CMK (cell line): Measurements from ENCODE around the gene TTC28.
"Not testable (repeated sequence)": the region's sequence is repeated elsewhere in the genome, so short reads cannot be mapped to it uniquely, and the experiment has no call there.

Experiments
- DNase-seq: peaks from one replicate; pipeline ENCODE4 v3.0.0-alpha.2; 2010; ENCODE audit warnings: low read depth

The TTC28 gene

GRCh38 chr22:28102151-28102812, 577.4 kb downstream of the TTC28 start:
- no peak for DNase-seq

DNA sequence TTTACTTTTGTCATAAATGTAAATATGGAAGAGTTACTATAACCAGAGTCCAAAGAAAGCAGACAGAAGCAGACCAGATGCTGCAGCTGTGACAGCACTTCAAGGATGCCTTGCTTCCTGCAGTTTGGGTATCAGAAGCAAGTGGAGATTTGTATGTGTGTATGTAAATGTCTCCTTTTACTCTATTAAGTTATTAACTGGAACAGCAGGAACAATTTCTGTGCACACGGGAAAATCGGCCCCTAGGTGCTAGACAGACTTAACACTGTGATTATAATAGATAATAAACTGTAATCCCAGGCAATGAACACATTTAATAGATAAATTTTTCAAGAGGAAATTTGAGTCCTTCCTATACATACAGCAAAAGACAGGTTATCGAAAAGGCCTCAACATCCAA, 582.0 kb downstream of the TTC28 start:
- DNase-seq: no peak

DNA sequence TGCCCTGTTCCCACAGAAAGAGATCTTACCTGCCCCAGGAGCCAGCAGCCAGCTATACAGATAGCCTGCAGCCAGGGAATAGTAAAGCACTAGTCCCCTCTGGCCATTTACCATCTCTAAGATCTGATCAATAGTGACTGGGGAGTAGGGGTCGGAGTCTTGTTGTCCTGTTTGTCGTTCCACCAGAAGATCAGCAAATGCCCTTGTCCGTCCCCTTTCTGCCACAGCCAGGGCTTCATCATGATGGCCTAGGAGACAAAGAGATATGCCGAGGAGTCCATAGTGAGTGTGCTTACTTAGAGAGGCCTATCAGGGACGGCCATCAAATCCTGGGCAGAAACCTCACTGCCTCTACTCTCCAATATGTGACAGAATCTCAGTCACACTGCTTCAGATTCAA, 583.5 kb downstream of the TTC28 start:
- DNase-seq: no peak

DNA sequence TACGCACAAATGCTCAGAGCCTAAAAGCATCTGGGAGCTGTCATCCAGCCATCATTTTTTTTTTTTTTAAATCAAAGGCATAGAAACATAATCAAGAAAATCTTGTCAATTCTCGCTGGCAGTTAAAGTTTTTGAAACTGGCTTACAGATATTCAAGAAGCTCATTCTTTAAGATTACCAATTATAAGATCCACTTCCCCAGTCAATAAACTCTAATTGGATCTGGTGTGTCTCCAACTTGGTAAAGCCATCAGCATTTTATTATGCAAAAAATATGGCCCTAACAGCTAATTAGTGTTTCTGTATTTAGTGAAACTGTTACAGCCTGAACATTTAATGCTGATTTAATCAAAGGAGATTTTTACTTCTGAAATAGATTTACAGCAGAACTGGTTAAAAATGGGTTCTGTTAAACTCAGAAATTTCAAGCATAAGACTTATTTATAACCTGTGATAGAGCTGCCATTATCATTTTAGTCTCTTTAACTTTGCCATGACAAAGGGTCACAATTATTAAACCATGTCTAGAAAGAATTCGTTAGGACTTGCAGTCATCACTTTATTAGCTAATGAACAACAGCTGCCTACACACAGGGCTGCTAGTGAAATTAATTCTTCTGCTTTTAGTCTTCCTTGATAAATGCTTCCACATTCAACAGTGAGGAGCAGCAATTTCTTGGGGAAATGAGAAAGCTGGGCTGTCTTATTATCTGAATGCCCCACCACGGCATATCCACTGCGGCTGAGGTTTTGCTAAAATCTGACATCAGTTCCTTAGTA, 584.1 kb downstream of the TTC28 start:
- no peak for DNase-seq

- DNase-seq: no peak
Measured at GRCh38 chr22:28094771-28095170, 584.9 kb downstream of the TTC28 start.

GRCh38 chr22:28093711-28094110, 585.9 kb downstream of the TTC28 start:
- DNase-seq: no peak

GRCh38 chr22:28091486-28091885, 588.2 kb downstream of the TTC28 start:
- DNase-seq: no peak

DNA sequence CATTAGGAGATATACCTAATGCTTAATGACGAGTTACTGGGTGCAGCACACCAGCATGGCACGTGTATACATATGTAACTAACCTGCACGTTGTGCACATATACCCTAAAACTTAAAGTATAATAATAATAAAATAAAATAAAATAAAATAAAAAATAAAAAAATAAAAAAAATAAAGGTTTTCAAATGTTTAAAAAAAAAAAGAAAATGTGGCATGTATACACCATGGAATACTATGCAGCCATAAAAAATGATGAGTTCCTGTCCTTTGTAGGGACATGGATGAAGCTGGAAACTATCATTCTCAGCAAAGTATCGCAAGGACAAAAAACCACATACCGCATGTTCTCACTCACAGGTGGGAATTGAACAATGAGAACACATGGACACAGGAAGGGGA, 590.1 kb downstream of the TTC28 start:
- not testable (repeated sequence) for DNase-seq

DNA sequence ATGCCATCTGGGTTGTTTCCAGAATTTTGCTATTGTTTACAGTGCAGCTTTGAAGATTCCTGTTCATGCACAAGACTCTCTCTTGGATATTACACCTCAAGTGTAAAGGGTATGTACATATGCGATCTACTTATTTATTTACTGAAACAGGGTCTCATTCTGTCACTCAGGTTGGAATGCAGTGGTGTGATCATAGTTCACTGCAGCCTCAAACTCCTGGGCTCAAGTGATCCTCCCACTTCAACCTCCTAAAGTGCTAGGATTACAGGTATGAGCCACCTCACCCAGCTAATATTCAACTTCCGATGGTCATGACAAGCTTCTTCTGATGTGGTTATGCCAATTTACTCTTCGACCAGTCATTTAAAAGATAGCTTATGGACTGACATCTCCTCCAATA, 602.5 kb downstream of the TTC28 start:
- no peak for DNase-seq

- DNase-seq: no peak
Measured at GRCh38 chr22:28075358-28075981, 604.2 kb downstream of the TTC28 start.

- DNase-seq: no peak
Measured at GRCh38 chr22:28074526-28074925, 605.1 kb downstream of the TTC28 start.

DNA sequence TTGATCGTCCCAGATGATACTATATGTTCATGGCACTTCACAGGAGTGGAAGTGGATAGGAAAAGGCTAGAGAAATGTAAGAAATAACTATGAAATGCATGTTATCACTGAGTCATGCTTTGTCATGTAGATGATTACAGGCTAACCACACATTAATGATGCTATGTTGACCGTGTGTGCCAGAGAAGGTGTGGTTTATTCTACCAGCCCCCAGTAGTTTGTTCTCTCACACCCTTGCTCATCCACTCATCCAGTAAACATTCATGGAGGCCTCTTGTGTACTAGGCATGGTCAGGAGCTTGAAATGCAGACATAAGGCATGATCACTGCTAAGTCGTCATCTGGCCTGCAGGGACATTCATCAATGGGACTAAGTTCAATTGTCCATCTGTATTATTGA, 607.6 kb downstream of the TTC28 start:
- no peak for DNase-seq

- no peak for DNase-seq
Measured at GRCh38 chr22:28068826-28069225, 610.8 kb downstream of the TTC28 start.

- DNase-seq: no peak
Measured at GRCh38 chr22:28064920-28065319, 614.7 kb downstream of the TTC28 start.

DNA sequence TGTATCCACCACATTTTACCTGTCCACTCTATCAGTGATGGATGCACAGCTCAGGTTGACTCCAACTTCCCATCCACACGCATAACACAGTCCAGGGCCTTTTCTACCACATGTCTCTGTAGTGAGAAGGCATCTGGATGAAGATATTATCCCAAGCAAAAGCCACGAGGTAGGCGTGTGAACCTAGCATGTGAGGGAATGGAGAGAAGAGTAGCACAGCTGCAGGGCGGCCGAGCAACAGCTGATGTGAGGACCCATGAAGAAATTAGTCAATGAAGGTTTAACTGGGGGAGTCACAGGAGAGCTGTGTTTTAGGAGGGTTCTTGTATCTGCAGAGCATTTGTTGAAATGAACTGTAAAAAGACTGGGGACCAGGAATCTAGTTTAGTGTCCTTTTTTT, 616.0 kb downstream of the TTC28 start:
- no peak for DNase-seq

GRCh38 chr22:28060594-28060993, 619.0 kb downstream of the TTC28 start:
- DNase-seq: not testable (repeated sequence)

DNA sequence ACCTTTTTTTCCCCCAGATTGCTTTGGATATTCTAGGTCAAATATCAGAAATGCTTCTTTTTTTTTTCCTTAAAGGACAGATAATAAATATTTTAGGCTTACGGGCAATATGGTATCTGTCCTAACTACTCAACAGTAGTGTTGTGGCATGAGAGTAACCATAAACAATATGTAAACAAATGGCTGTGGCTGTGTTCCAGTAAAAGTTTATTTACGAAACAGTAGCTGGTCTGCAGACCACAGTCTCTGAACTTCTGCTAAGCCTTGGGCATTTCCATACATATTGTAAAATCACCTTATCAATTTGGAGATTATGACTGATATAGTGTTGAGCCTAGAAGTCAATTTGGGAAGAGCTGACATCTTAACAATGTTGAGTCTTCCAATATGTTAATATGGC, 621.6 kb downstream of the TTC28 start:
- no peak for DNase-seq

DNA sequence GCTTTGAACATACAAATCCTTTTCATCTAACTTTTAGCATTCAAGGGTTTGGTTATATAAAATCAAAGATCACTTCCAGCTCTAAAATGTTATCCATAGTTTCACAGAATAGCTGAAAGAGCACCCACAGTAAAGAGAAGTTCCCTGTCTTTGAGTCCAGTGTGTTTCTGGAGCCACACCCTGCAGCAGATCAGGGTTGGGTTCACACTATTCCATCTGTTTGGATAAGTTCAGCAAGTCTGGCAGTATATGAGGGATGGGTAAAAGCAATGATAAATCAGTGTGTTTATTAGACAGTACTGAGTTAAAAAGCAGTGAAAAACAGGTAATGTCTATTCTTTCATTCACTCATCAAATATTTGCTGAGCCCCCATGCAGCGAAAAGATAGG, 624.8 kb downstream of the TTC28 start:
- DNase-seq: no peak

- DNase-seq: no peak
Measured at GRCh38 chr22:28053896-28054818, 625.5 kb downstream of the TTC28 start.

DNA sequence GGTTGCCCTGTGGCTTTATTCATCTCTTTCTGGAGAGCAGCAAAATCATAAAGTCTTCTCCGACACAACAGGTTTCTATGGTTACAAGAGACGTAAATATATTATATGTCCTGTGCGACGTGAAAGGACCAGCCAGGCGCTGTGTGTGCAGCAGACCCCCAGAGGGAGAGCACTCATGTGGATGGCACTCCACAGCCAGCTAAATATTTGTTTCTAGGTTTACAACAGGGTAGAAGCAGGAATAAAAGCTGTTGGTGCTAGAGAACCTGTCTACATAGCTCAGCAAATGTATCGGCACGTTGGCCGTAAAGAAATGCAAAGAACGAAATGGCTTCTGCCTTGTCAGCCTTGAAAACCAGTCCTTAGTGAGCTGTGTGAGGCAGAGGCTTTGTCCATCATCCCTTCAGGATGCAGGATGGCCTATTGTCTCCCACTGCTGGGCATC, 626.8 kb downstream of the TTC28 start:
- no peak for DNase-seq

DNA sequence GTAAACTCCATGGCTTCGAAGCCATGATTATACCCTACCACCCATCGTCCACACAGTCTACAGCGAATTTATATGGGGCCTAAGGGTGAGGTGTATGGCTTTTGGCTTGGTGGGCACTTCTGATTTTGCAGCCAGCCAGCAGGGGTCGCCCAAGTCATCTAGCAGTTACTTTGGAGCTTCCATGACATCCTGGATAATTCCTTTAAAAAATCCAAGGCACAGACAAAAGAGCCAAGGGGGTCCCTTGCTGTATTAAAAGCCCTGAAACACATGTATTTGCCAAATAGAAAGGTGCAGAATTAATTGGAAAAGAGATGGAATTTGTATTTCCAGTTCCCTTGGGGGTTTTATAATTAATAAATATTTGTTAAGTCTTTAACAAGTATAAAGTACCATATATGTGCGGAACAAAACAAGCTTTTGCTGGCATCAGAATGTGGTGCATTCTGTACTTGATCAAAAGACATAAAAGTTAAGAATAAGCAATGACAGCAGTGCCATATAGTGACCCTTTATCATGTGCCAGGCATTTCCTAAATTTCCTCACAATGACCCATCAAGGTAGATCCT, 627.8 kb downstream of the TTC28 start:
- no peak for DNase-seq
